ENCODE measurements around the gene TMUB1. TPM values are rescaled to one million over a fixed set of nuclear protein-coding genes. Genes with fewer than 3 reads are reported as not detected.

TMUB1 gene
- total and polyA plus RNA-seq, 9 of the 15 experiments (the other 6 are each of a cell fraction or from before 2014, with no cell fraction given), result 0.14 to 241 (median 74.1) TPM

DNA sequence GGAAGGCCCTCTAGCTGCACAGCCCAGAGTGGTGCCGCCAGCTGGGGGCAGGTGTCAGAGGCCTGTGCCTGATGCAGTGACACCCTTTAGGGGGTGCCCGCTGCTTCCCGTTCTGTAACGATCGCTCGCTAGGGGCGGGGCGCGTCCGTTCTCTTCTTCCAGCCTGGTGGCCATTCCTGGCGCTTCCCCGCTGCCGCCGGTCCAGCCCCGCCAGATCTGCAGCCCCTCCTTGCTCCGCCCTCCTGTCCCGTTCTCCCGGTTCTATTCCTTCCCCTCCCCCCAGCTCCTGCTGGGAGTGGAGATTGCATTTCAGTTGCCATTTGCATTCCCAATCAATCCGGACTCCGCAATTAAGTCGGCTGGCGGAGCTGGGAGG, 42.2 kb upstream of the TMUB1 start:
- Histone ChIP-seq H4K20me1 (replicated peaks; ENCODE audit: control insufficient read depth, insufficient read depth, low read length) (peaks cover 13% of the 10 kb centered on the region), H3K79me2 (ENCODE audit: control insufficient read depth, insufficient read depth, low read length) (peaks cover 10% of the 10 kb centered on the region; the same call in 2 of the 3 replicates), H3K4me1 (replicated peaks in 1 of 2; ENCODE audit: control insufficient read depth in 2 of 2, insufficient read depth in 2 of 2, low read length in 2 of 2) (peaks cover 0 to 45% of the 10 kb centered on the region in 2 experiments; a peak in 1 of 5 replicates), H3K27me3 (ENCODE audit: control insufficient read depth in 2 of 2, insufficient read depth in 2 of 2, low read length in 2 of 2) (no peaks in the 10 kb centered on the region; a peak in 1 of 5 replicates), H3K9me1 (ENCODE audit: control insufficient read depth, insufficient read depth, low read length) (peaks cover 5% of the 10 kb centered on the region), H2AFZ (ENCODE audit: low read depth, low read length) (no peak overlapping the region), H3K9ac (ENCODE audit: insufficient read depth in 1 of 2, low read depth in 2 of 2, low read length in 2 of 2) (peak overlapping the region in 1 of 2 experiments; percentile 14; a peak in 1 of 4 replicates), H3K4me2 (ENCODE audit: insufficient read depth, low read length) (no peak overlapping the region), H3K27ac (ENCODE audit: extremely low read depth, low read depth, low read length) (no peak overlapping the region), H3K9me3 (replicated peaks; ENCODE audit: control insufficient read depth, insufficient read depth, low read depth, low read length) (no peaks in the 10 kb centered on the region), H3K36me3 (ENCODE audit: control insufficient read depth, insufficient read depth, low read length) (peaks cover 95% of the 10 kb centered on the region), H3K4me3 (no peak overlapping the region)
- ATAC-seq (no peak), FAIRE-seq (no peak), DNase-seq (ENCODE audit: extremely low read depth in 1 of 4, low spot score in 3 of 4) (no peak)
- in situ Hi-C loops (cut with MboI), result no loop called here
- intact Hi-C loops (cut with micrococcal nuclease), result loop anchor here (2.0 kb wide), 1 partner anchor 177 kb away; no protein-coding TSS in a partner anchor
- no TSS peak for BruUV-seq (replicated peaks)
- CTCF ChIA-PET (ENCODE audit: low intra/inter-chr PET ratio), result interaction anchor here (1.2 to 4.4 kb wide), 2 partner anchors 47 to 178 kb away, joined by 3 to 74 read pairs; no protein-coding TSS in a partner anchor
- 92% methylated on average over 22 of the region's 22 CpGs for WGBS (ENCODE audit: insufficient coverage, low coverage, missing lambda C conversion rate)
- TF ChIP-seq POLR2G (IDR thresholded peaks at IDR 0.05; ENCODE audit: low read depth, low read length) (0 out of 2 replicates have a peak, but pooled peaks have one; percentile 32), ATF1 (CRISPR knock-in tag; IDR thresholded peaks at IDR 0.05) (no peak), ATF1 (tag; IDR thresholded peaks at IDR 0.05) (no peak), SMAD3 (CRISPR knock-in tag; conservative IDR thresholded peaks at IDR 0.05) (no peak), PHTF2 (CRISPR knock-in tag; IDR thresholded peaks at IDR 0.05) (no peak), HNRNPUL1 (IDR thresholded peaks at IDR 0.05; ENCODE audit: low read length) (no peak), RBM22 (IDR thresholded peaks at IDR 0.05; ENCODE audit: low read depth, low read length, poor library complexity, severe bottlenecking) (peak; percentile 12)
- TF ChIP-seq, protein P1, sequence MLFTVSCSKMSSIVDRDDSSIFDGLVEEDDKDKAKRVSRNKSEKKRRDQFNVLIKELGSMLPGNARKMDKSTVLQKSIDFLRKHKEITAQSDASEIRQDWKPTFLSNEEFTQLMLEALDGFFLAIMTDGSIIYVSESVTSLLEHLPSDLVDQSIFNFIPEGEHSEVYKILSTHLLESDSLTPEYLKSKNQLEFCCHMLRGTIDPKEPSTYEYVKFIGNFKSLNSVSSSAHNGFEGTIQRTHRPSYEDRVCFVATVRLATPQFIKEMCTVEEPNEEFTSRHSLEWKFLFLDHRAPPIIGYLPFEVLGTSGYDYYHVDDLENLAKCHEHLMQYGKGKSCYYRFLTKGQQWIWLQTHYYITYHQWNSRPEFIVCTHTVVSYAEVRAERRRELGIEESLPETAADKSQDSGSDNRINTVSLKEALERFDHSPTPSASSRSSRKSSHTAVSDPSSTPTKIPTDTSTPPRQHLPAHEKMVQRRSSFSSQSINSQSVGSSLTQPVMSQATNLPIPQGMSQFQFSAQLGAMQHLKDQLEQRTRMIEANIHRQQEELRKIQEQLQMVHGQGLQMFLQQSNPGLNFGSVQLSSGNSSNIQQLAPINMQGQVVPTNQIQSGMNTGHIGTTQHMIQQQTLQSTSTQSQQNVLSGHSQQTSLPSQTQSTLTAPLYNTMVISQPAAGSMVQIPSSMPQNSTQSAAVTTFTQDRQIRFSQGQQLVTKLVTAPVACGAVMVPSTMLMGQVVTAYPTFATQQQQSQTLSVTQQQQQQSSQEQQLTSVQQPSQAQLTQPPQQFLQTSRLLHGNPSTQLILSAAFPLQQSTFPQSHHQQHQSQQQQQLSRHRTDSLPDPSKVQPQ (CRISPR knock-in tag; IDR thresholded peaks at IDR 0.05; ENCODE audit: borderline replicate concordance), result no peak
- TF ChIP-seq, protein P2, sequence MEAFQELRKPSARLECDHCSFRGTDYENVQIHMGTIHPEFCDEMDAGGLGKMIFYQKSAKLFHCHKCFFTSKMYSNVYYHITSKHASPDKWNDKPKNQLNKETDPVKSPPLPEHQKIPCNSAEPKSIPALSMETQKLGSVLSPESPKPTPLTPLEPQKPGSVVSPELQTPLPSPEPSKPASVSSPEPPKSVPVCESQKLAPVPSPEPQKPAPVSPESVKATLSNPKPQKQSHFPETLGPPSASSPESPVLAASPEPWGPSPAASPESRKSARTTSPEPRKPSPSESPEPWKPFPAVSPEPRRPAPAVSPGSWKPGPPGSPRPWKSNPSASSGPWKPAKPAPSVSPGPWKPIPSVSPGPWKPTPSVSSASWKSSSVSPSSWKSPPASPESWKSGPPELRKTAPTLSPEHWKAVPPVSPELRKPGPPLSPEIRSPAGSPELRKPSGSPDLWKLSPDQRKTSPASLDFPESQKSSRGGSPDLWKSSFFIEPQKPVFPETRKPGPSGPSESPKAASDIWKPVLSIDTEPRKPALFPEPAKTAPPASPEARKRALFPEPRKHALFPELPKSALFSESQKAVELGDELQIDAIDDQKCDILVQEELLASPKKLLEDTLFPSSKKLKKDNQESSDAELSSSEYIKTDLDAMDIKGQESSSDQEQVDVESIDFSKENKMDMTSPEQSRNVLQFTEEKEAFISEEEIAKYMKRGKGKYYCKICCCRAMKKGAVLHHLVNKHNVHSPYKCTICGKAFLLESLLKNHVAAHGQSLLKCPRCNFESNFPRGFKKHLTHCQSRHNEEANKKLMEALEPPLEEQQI (IDR thresholded peaks at IDR 0.05), result no peak
- POLR2A ChIA-PET, result no interaction called here

Data from K562 (cell line).